C4-2B (cell line): ENCODE data around the gene MCUB.

Experiments used
- H3K27ac ChIP-seq: fragments of 450-650 bp; 2 replicates; pipeline ENCODE4 v1.5.1; 2017
- ZFX ChIP-seq: fragments of 450-650 bp; IDR thresholded peaks from 2 replicates; pipeline ENCODE4 v1.6.1; 2017
- TF ChIP-seq, protein P1 (sequence below): fragments of 450-650 bp; conservative IDR thresholded peaks from 2 replicates; pipeline ENCODE4 v1.5.1; 2017; ENCODE audit warnings: mild to moderate bottlenecking

The MCUB gene

DNA sequence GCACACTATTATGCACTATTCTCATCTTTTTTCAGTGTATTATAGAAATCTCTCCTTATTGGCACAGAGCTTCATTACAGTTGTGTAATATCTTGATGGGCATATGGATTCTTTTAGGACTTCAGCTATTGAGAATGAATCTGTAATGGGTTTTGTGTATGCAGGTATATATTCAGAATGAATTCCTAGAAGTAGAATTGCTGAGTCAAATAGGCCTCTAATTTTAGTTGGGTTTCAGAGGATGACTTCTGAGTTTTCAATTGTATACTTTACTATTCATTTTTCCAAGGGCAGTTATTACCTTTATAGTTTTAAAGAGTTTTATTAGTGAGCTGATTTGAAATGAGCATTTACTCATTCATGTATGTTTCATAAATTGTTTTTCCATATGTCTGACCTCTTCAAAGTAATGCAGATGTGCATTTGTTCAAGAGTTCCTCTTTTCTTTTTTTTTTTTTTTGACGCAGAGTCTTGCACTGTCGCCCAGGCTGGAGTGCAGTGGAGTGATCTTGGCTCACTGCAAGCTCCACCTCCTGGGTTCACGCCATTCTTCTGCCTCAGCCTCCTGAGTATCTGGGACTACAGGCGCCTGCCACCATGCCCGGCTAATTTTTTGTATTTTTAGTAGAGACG, 123.7 kb downstream of the MCUB start:
- TF ChIP-seq, protein P1, sequence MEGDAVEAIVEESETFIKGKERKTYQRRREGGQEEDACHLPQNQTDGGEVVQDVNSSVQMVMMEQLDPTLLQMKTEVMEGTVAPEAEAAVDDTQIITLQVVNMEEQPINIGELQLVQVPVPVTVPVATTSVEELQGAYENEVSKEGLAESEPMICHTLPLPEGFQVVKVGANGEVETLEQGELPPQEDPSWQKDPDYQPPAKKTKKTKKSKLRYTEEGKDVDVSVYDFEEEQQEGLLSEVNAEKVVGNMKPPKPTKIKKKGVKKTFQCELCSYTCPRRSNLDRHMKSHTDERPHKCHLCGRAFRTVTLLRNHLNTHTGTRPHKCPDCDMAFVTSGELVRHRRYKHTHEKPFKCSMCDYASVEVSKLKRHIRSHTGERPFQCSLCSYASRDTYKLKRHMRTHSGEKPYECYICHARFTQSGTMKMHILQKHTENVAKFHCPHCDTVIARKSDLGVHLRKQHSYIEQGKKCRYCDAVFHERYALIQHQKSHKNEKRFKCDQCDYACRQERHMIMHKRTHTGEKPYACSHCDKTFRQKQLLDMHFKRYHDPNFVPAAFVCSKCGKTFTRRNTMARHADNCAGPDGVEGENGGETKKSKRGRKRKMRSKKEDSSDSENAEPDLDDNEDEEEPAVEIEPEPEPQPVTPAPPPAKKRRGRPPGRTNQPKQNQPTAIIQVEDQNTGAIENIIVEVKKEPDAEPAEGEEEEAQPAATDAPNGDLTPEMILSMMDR: no peak
- TF ChIP-seq ZFX: no peak

DNA sequence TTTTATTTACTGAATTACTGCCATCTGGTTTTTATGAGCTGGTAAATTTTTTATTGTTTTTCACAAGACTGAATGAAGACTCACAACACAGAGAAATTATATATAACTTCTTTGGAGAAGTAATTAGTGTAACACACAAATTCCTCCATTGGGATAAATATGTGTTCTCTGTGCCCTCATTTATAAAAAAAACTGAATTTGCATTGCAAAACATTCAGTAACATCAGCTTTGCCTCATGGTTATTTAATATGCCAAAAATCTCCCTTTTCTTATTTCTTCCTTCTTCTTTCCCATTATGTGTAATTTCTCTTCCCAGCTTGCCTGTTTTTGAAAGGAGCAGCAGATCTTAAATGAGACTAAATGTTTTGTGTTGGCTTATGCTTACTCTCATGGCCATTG, 124.7 kb downstream of the MCUB start:
- no peak overlapping the region for H3K27ac ChIP-seq
- TF ChIP-seq, protein P1: no peak
- TF ChIP-seq ZFX: no peak

More for the DNA sequence above, 123.7 kb downstream of the MCUB start:
- H3K27ac ChIP-seq: no peak overlapping the region

DNA sequence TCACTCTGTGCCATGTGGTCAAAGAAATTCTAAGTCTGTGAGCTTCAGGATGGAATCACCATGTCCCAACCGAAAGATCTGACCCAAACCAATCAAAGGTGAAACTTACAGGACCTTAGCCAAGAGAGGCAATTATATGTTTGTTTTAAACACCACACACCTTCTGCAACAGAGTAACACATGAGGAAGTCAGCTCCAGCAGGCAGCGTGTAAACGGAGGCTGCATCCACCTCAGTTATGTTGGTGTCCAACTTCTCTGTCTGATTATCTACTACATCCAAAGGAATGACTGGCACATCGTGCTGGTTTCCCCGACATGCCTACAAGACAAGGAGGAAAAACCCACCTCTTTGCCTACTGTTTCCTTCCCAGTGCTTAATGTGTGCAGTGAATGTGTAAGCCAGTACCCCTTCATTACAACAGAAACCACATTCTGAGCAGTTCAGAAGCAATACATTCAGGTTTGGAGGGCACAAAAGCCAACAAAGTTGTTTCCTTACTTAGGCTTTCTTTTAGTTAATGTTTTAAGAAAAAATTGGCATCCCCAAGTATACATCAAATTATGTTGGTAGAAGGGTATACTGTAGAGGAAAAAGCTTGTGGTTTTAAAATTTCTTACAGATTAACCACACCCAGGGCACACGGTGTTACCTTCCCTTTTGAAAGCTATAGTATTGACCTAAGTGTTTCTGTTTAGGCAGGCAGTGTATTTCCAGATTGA, 130.8 kb downstream of the MCUB start:
- no peak for TF ChIP-seq ZFX
- TF ChIP-seq, protein P1: no peak
- H3K27ac ChIP-seq: no peak overlapping the region

DNA sequence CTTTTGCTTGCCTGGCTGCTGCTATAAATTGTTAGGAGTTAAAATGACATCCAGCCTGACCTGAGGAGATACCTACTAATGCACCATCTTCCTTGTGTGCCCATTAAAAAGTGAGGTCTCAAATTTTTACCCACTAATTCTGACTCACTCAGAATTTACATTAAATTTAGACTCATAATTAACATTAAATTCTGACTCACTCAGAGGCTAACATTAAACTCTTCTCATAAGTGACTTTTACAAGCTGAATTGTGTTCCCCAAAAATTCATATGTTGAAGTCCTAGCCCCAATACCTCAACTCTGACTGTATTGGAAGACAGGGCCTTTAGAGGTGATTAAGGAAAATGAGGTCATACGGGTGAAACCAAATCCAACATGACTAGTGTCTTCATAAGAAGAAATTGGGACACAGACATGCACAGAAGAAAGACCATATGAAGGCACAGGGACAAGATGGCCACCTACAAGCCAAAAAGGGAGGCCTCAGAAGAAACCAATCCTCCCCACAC, 131.4 kb downstream of the MCUB start:
- H3K27ac ChIP-seq: no peak overlapping the region
- TF ChIP-seq, protein P1: no peak

DNA sequence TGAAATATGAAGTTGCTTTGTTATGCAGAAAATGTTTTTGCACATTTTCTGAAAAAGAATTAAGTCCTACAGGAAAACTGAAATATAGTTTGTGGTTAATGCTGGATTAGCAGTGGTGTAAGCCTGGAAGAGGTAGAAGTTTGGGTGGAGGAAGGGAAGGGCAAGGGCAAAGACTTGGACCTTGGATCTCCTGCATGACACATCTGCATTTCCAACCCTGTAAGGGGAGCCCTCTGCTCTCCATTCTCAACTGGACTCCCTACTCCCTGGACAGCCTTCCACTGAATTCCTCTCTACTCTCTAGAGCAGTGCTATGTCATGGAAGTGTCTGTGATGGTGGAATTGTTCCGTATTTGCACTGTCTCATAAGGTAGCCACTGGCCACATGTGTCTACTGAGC, 138.6 kb downstream of the MCUB start:
- TF ChIP-seq, protein P1: no peak
- TF ChIP-seq ZFX: no peak
- no peak overlapping the region for H3K27ac ChIP-seq

DNA sequence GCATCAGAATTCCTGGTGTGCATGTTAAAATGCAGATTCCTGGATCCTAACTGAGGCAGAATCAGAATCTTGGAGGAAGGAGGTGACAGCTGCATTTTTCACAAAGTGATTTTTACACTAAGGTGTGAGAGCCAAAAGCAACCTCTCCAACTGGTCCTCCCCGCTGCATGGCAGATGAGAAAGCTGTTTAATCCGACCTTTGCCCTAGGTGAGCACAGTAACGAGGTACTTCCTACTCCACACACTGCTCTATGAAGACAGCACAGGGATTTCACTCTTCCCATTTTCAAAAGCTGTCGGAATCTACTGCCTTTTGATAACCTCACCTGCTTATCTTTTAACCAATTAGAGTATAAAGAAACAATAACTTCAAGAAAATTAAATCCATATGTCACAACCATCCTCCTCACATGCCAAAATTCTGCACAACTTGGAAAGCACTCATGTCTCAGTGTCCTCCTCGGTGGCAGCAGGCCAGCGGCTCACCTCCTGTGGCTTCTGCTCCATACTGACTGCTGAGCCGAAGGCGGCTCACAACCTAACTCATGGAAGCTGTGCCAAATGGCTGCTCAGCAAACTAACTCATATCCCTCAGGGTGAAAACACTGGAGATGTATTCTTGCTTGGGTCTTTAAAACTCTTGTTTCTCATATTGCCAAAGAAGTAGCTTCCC, 139.6 kb downstream of the MCUB start:
- peak overlapping the region; percentile 12; the same call in 1 of the 2 replicates for H3K27ac ChIP-seq
- no peak for TF ChIP-seq ZFX
- TF ChIP-seq, protein P1: no peak
